HS-27A (cell line): ENCODE measurements around the gene DMC1.
"Not testable (repeated sequence)": the region's sequence is repeated elsewhere in the genome, so short reads cannot be mapped to it uniquely, and the experiment has no call there.

Experiments used
- DNase-seq: peaks from one replicate; pipeline ENCODE4 v3.0.0-alpha.2; 2012; ENCODE audit warnings: low read depth, missing footprints

DMC1 gene

GRCh38 chr22:38501797-38502672 lies 67.9 kb downstream of the DMC1 start:
- DNase-seq: no peak

GRCh38 chr22:38497869-38498268 lies 72.1 kb downstream of the DMC1 start:
- no peak for DNase-seq

- DNase-seq: no peak
Measured at GRCh38 chr22:38494939-38495338, 75.0 kb downstream of the DMC1 start.

GRCh38 chr22:38494498-38494897 lies 75.5 kb downstream of the DMC1 start:
- no peak for DNase-seq

- DNase-seq: no peak
Measured at GRCh38 chr22:38491707-38492348, 78.2 kb downstream of the DMC1 start.

- DNase-seq: no peak
Measured at GRCh38 chr22:38490915-38491314, 79.1 kb downstream of the DMC1 start.

- no peak for DNase-seq
Measured at GRCh38 chr22:38490475-38490874, 79.5 kb downstream of the DMC1 start.

- no peak for DNase-seq
Measured at GRCh38 chr22:38489561-38490145, 80.3 kb downstream of the DMC1 start.

GRCh38 chr22:38489142-38489541 lies 80.8 kb downstream of the DMC1 start:
- no peak for DNase-seq

GRCh38 chr22:38487946-38488345 lies 82.0 kb downstream of the DMC1 start:
- DNase-seq: no peak

- no peak for DNase-seq
Measured at GRCh38 chr22:38485783-38486182, 84.2 kb downstream of the DMC1 start.

- no peak for DNase-seq
Measured at GRCh38 chr22:38484244-38484643, 85.7 kb downstream of the DMC1 start.

- DNase-seq: no peak
Measured at GRCh38 chr22:38482662-38483308, 87.2 kb downstream of the DMC1 start.

- DNase-seq: no peak
Measured at GRCh38 chr22:38481871-38482332, 88.1 kb downstream of the DMC1 start.

- no peak for DNase-seq
Measured at GRCh38 chr22:38481162-38481870, 88.7 kb downstream of the DMC1 start.

GRCh38 chr22:38479096-38479837 lies 90.7 kb downstream of the DMC1 start:
- DNase-seq: no peak

- no peak for DNase-seq
Measured at GRCh38 chr22:38477585-38477984, 92.4 kb downstream of the DMC1 start.

- DNase-seq: no peak
Measured at GRCh38 chr22:38474003-38474607, 95.9 kb downstream of the DMC1 start.

GRCh38 chr22:38471237-38471636 lies 98.7 kb downstream of the DMC1 start:
- no peak for DNase-seq

- DNase-seq: not testable (repeated sequence)
Measured at GRCh38 chr22:38470179-38470578, 99.8 kb downstream of the DMC1 start.
